ENCODE measurements around the gene PRPF18.

- TF ChIP-seq POLR2AphosphoS5 (IDR thresholded peaks at IDR 0.05; ENCODE audit: insufficient read depth in 1 of 2, low read depth in 1 of 2) (no peak), POLR2A (IDR thresholded peaks at IDR 0.05) (no peak)
- TF ChIP-seq, protein P1, sequence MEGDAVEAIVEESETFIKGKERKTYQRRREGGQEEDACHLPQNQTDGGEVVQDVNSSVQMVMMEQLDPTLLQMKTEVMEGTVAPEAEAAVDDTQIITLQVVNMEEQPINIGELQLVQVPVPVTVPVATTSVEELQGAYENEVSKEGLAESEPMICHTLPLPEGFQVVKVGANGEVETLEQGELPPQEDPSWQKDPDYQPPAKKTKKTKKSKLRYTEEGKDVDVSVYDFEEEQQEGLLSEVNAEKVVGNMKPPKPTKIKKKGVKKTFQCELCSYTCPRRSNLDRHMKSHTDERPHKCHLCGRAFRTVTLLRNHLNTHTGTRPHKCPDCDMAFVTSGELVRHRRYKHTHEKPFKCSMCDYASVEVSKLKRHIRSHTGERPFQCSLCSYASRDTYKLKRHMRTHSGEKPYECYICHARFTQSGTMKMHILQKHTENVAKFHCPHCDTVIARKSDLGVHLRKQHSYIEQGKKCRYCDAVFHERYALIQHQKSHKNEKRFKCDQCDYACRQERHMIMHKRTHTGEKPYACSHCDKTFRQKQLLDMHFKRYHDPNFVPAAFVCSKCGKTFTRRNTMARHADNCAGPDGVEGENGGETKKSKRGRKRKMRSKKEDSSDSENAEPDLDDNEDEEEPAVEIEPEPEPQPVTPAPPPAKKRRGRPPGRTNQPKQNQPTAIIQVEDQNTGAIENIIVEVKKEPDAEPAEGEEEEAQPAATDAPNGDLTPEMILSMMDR (IDR thresholded peaks at IDR 0.05), result no peak
These were observed 21.6 kb downstream of the PRPF18 start for GRCh38 chr10:13608246-13608853.

Data from vagina (tissue), 2 donors.